HG03139 (cell line): ENCODE results near the gene GRB2.

Experiments used
- ATAC-seq: cut with Tn5 transposase; IDR thresholded peaks from one replicate; pipeline ENCODE4 v1.9.1; 2021; ENCODE audit not compliant: unreplicated experiment

The GRB2 gene

DNA sequence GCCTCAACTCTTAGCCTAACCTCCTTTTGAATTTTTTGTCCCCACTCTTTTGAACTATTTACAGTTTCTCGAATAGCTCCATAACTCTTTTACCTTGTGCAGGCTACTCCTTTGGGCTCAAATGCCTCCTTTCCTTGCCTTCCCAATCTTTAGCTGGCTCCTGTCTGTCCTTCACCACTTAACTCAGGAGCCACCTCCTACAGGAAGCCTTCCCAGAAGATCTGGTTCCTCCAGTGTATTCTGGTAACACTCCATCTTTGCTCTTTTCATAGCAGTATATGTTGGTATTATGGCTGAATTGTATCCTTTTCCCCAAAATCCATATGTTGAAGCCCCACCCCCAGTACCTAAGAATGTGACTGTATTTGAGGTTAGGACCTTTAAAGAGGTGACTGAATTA is 9.0 kb upstream of the GRB2 start:
- ATAC-seq, result no peak

DNA sequence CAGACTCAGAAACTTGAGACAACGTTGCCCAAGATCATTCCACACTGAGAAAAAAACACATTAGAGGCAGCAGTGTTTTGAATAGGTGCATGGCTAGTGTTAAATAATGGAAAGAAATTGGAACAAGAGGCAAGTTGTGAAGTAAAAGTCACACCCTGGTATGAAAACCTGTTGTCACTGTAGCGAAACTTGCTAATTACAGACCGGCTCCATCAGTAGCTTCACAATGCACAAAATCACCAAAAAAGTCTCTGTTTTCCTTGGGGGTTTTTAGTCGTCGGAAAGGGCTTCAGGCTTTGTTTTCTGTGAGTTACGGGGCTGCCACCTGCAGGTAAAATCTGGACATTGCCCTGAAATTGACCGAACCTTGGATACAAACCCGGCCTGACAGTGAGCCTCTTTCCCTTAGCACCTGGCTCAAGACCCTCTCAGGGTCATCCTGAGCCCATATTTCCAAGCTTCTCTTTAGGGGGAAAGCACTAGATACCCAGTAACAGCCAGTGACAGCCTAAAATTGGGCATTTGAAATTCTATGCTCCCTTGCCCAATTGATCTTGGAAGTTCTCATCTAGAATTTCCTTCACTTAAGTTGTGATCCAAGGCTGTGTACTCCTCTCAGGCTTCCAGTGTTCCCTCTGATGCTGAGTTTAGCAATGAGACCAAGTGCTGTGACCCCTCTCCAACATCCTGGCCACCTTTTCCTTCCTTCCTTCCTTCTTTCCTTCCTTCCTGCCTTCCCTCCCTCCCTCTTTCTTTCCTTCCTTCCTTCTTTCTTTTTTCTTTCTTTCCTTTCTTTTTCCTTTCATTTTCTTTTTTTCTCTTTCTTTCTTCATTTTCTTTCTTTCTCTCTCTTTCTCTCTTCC is 7.2 kb upstream of the GRB2 start:
- no peak for ATAC-seq

DNA sequence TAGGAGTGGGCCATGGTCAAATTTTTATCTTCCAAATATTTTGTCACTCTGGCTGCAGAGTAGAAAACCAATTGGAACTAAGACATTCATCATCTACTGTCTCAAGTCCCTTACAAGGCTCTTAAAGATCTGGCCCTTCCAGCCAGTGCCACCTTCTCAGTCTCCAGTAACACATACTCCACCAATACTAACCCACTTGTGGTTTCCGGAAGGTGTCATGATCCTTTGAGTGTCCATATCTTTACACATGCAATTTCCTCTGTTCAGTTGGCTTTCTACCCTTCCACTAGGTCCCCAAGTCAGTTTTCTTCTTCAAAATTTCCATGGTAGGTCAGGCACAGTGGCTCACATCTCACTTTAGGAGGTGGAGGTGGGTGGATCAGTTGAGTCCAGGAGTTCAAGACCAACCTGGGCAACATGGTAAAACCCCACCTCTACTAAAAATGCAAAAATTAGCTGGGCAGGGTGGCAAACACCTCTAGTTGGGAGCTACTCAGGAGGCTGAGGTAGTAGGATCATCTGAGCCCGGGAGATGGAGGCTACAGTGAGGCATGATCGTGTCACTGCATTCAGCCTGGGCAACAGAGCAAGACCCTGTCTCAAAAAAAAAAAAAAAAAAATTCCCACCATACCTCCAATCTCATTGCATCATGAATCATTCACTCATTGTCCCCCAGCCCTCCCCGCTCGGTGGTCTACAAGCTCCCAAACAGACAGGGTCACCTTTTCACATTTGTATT is 6.0 kb upstream of the GRB2 start:
- ATAC-seq, result no peak

DNA sequence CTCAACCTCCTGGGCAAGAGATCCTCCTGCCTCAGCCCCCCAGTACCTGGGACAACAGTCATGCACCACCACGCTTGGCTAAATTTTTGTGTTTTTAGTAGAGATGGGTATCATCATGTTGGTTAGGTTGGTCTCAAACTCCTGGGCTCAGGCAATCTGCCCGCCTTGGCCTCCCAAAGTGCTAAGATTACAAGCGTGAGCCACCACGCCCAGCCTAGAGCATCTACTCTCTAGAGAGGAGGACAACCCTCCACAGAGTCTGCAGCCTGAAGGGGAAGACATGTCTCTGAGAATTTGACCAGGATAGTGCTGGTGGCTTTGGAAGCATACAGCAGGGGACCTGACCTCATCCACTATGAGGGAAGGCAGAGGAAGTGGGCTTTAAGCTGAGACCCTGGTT is 4.7 kb upstream of the GRB2 start:
- ATAC-seq, result no peak

DNA sequence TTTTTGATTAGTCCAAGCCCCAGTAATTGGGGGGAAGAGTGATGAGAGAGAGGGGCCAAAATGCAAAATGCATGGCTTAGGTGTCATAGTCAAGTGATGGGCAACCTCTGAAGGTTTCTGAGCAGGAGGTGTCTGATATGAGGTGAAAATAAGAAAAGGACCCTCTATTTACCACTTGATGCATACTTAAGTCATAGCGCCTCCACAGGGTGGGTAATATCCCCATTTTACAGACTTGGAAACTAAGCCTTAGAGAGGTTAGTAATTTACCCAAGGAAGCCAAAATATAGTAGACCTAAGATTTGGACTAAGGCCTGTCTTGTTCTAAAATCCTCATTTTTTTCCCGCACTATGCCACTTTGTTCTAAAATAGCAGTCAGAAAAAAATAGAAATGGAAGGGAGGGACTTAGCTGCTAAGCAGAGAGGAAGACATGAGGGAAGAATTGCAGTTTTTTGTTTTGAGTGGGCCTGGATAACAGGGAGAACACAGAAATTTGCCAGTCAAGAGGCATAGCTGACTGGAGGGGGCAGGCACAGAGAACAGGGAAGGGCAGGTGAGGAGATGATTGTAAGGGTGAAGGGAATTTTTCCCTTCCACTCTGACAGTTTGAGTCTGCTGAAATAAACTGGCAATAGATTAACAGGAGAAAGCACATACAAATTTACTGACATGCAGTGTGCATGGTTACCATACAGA is 2.3 kb upstream of the GRB2 start:
- no peak for ATAC-seq

DNA sequence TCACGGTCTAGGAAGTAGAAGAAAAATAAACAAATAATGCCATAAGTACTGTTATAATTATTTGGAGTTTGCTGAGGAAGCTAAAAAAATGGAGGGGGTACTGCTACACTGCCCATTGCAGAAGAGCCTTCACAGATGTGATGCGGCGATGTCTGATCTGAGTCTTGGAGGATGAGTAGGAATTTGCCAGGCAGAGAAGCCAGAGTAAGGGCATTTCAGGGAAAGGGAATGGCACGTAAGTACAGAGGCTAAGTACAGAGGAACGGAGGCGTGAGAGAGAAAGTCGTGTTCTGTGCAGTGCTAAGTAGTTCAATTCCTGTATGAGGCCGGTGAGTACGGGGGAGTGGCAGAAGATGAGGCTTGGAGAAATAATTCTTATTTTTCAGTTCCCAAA is 741 bp upstream of the GRB2 start:
- ATAC-seq, result no peak

DNA sequence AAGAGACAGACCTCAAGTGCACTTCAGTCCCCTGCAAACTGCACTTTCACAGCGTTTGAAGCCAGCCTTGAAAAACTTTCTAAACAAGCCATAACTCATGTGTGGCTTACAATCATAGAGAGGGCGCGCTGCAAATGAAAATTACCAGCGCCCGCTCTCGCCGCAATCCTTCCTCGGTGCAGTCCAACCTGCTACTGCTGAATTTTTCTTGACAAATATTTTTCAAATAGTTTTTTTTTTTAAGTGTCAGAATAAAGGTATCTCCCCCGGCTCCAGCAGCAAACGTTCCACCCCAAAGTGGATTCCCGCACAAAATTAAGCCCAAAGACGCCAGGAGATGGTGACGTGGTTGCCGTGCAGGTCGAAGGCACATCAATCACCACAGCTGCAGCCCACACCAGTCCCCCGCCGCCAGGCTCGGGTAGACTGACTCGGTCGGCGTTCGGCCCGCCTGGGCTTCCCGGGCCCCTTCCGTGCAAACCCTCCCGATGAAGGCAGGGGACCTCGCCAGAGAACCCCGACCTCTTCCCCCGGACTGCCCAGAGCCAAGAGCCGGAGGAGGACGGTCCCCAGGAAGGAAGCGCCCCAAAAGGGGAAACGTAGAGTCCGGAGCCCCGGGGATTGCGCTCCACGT is 630 bp downstream of the GRB2 start:
- peak; percentile 19 for ATAC-seq

DNA sequence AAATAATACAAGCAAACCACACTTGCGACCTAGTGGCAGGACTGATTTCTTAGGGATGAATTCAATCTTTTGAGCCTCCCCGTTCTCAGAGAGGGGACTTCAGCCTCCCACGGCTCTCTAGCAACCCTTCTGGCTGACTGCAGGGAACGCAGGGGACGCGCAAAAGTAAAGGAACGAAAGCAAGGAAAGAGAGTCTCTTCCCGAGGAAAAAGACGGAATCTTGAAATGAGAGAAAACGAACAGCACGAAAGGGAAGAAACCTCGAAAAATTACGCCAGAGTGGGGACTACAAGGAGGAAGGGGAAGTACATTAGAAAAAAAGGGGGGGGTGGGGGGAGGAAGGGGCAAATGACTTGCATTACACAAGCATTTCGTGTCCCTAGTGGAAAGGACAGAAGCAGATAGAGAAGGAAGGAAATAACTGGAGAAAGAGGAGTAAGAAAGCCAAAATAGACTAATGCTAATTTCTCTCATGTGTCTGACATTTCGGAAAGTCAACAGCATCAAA is 1.2 kb downstream of the GRB2 start:
- no peak for ATAC-seq

DNA sequence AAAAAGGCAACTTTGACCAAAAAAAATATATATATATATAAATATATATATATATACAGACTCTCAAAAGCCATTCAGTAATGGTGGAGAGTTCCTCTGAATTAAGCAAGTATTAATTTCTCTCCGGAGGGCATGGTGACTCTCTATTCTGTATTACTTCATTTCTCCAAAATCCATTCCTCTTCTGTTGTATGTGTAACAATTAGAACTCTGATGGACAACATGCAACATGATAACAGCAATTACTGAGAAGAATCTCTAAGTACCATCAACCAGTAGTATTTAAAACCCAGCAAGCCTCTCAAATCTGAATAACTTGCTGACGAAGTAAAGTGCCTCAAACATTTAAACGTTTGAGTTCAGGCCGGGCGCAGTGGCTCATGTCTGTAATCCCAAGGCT is 2.3 kb downstream of the GRB2 start:
- ATAC-seq, result no peak

DNA sequence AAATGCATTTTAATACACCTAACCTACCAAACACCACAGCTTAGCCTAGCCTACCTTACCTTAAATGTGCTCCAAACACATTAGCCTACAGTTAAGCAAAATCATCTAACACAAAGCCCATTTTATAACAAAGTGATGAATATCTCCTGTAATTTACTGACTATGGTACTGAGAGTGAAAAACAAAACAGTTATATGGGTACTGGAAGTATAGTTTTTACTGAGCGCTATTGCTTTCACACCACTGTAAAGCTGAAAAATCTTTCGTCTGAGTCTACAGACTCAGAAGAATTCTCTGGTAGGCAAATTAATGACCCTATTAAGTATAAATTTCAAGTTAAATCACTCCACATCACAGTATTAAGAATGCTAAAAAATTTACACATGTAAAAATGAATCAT is 3.5 kb downstream of the GRB2 start:
- ATAC-seq, result no peak

DNA sequence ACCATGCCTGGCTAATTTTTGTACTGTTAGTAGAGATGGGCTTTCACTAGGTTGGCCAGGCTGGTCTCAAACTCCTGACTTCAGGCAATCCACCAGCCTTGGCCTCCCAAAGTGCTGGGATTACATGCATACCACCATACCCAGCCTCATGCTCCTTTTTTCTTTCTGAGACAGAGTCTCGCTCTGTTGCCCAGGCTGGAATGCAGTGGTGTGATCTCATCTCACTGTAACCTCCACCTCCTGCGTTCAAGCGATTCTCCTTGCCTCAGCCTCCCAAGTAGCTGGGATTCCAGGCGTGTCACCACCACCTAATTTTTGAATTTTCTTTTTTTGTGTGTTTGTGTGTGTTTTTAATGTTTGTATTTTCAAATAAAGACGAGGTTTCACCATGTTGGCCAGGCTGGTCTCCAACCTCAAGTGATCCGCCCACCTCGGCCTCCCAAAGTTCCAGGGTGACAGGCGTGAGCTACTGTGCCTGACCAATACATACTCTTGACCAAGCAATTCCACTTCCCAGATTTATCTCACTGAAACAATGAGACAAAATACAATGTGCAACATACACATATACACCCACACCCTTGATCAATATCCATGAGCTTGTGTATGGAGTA is 5.0 kb downstream of the GRB2 start:
- no peak for ATAC-seq

DNA sequence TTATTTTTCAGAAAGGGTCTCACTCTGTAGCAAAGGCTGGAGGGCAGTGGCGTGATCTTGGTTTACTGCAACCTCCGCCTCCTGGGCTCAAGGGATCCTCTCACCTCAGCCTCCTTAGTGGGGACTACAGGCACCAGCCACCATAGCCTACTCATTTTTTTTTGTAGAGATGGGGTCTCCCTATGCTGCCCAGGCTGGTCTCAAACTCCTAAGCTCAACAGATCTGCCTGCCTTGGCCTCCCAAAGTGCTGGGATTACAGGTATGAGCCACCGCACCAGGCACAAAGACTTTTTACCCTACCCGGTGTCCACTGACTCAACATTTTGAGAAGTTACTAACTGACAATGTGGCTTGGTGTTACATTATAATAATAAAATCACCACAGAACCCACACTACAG is 7.2 kb downstream of the GRB2 start:
- no peak for ATAC-seq

DNA sequence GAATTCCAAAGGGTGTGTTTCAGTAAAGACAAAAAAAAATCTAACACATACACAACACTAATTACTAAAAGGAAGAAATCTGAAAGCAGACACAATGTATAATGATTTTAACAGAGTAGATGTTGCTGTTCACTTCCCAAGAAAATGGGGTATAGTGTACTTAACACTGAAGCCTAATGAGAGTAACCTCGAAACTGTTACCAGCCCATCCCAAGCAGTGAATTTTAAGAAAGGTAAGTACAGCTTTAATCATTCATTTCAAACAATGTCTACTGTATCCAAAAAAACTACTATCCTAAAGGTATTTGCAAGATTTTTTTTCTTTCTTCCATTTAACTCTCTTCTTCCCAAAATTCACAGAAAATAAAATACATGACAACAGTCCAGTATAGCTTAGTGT is 8.3 kb downstream of the GRB2 start:
- no peak for ATAC-seq

DNA sequence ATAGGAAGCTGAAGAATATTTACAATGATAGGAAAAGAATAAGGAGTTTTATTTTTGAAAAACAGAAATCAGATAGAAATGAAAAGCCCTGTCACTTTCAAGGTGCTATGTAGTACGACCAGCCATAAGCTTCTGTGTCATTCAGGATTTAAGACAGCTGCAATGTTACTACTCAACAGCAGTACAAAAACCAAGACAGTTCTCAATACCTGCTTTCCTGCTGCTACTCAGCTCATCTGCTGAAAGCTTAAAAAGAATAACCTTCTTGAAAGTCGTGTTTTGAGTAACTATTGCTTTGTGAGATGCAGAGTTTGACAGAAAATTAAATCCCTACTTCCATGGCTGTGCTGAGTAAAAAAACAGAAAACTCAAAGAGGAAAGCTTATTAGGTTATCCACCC is 8.7 kb downstream of the GRB2 start:
- no peak for ATAC-seq

DNA sequence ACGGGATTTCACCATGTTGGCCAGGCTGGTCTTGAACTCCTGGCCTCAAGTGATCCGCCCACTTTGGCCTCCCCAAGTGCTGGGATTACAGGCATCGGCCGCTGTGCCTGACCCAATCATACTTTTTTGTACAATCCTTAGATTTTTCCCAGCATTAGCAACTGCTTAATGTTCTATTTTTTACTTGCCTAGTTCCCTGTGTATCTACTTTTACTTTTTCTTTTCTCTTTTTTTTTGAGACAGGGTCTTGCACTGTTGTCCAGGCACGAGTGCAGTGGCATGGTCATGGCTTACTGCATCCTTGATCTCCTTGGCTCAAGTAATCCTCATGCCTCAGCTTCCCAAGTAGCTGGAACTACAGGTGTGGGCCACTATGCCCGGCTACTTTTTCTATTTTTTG is 9.5 kb downstream of the GRB2 start:
- no peak for ATAC-seq

DNA sequence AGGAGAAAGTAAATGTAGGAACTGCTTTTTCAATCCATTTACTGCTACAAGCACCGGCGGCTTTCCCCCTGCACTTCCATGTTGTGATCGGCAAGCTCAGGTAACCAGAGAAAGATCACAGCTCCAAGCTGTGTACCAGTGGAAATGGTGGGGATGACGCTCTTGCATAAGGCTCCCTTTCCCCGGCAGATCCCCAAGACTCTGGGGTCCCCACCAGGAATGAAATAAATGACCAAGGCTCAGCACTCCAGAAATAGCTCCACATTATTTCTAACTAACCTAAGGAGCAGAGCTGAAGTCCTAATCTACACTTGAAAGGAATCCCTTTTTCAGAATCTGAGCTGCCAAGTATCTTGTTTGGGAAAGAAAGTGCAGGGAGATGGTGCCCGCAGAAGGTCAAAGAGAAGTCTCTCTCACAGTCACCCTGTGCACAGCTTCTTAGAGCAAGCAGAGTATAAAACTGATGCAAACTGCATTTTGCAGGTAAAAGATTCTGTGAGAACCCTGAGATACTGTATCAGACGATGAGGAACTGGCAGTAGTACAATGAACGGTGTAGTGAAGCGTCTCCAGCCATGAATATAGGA is 11.1 kb downstream of the GRB2 start:
- ATAC-seq, result no peak

DNA sequence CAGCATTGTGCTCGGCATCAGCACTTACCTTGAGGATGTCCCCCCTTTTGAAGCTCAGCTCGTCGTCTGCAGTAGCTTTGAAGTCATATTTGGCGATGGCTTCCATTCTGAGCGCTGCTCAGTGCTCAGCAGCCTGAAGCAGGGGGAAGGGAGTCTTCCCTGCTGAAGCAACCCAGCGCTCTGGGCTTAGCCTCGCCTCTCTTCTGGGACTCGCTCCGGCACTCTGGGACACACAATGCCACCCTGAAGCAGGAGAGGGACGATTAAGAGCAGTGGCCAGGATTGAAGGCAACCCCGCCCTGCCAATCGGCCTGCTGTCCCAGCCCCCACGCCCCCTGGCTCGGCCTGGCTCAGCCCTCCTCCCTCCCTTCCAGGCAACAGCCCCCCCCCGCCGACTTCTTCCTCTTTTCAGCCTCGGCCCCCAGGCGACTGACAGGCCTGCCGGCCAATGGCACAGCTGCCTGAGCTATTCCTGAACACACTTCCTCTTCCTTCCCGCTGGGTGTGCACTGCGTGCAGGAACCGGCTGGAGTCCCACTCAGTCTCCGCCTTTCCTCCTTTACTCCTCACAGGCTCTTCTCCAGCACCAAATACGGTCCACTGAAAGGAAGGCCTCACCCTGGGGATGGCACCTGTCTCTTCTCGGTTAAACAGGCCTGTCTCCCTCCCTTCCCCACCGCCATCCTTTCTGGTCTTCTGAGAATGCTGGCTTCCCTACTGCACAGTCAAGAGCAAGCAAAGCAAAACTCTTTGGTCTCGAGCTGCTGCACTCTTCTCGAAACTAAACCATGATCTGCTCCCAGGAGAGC is 11.8 kb downstream of the GRB2 start:
- peak; percentile 70 for ATAC-seq

DNA sequence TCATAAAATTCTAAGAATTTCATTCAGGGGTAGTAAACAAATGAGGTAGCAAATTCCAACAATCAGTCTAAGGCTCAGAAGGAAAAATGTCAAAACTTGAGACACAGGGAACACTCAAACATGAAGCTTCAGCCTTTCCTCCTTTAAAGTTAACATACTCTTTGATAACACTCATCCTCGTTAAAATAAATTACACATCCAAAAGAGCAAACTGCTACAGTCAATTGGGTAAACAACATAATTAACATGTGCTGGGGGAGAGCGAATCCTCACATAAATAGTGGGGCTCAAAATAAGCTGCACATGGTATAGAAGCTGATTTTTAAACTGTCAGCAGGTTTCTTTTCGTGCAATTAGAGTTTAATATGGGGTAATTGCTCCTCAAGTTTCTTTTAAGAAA is 12.9 kb downstream of the GRB2 start:
- ATAC-seq, result no peak

DNA sequence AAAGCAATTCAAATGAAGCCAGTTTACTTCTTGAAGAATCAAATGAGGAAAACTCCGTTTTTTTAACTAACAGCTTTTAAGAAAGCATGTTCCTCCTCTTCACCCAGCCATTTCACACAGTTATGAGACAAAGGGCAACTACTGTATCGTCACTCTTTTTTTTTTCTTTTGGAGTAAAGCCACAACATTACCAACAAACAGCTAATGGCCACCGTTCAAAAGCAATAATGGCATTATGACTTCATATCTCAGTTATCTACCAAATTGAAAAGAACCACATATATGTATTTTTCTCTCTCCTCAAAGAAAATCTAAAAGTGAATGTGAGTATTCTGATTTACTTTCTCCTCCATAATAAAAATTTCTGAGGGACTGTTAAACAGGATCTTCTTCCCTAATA is 14.5 kb downstream of the GRB2 start:
- ATAC-seq, result no peak
